ENCODE data around the gene PDLIM7. TPM values are rescaled to one million over a fixed set of nuclear protein-coding genes. Genes with fewer than 3 reads are reported as not detected.

The PDLIM7 gene
- total and polyA plus RNA-seq, 2 of the 8 experiments (the other 6 are each of a cell fraction or from before 2014, with no cell fraction given), result 67.3 to 94.2 TPM

DNA sequence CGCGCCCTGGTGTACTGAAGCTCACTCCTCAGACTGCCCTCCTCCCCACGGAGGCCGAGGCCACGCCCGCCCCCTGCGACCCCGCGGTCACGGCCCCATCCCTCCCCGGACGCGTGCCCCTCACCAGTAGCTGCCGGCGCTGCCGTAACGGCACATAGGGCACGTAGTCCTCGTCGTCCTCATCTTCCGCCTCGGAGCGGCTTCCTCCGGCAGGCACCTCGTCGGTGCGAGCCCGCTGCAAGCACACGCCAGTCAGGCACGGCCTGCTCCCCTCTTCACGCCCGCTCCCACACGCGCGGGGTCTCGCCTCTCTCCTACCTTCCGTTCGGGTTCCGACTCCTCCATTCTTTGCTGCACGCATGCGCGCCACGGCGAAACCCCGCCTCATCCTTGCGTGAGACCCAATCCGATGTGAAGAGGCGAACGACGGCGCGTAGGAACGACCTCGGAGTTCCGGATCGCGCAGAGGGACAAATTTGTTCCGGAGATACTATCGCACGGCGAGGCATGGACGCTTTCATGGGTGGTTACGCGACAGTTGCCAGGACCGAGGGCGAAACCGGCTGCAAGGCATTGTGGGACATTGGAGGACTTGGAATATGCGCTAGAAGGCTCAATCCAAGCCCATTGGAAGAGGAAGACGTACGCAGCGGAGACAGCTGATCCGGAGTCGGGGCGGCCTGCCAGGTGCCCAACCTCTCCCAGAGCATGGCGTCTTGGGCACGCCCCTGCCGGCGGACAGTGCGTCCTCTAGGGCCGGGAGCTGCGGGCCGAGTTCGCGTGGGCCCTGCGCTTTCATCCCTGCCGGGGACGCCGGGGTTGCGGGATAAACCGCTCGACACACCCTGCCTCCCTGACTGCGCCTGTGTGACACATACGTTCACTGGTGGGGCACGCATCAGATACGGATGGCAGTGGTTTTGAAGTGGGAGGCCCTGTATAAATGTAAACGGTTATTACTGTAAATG is 19.5 kb upstream of the PDLIM7 start, which contains the start of gene DDX41 (continued):
- peak; percentile 71 for TF ChIP-seq ASH2L (IDR thresholded peaks at IDR 0.05; ENCODE audit: low read length)
- peak; percentile 84; the same call in 1 of the 2 replicates for TF ChIP-seq TBP (IDR thresholded peaks at IDR 0.05; ENCODE audit: low read depth, low read length)
- no peak for TF ChIP-seq FOSL1 (IDR thresholded peaks at IDR 0.05; ENCODE audit: insufficient read depth, low read depth, low read length)
- TF ChIP-seq RFX5 (IDR thresholded peaks at IDR 0.05; ENCODE audit: borderline replicate concordance, low read depth, low read length), result peak; percentile 64; the same call in 1 of the 2 replicates
- TF ChIP-seq SP4 (IDR thresholded peaks at IDR 0.05; ENCODE audit: low read length), result peak; percentile 56; the same call in 1 of the 2 replicates
- no peak for TF ChIP-seq HDAC6 (IDR thresholded peaks at IDR 0.05; ENCODE audit: low read depth, low read length)
- TF ChIP-seq TEAD4 (IDR thresholded peaks at IDR 0.05; ENCODE audit: low read depth, low read length), result 0 out of 2 replicates have a peak, but pooled peaks have one; percentile 6
- no peak for TF ChIP-seq EGR1 (IDR thresholded peaks at IDR 0.05; ENCODE audit: borderline replicate concordance, low read depth, low read length)
- 0 out of 2 replicates have a peak, but pooled peaks have one; percentile 57 for TF ChIP-seq YY1 (IDR thresholded peaks at IDR 0.05; ENCODE audit: low read depth, low read length)
- TF ChIP-seq POLR2AphosphoS5 (IDR thresholded peaks at IDR 0.05; ENCODE audit: low read depth, low read length), result peak; percentile 62
- no peak for TF ChIP-seq SIX5 (IDR thresholded peaks at IDR 0.05; ENCODE audit: low read depth, low read length)
- 0 out of 2 replicates have a peak, but pooled peaks have one; percentile 43 for TF ChIP-seq GTF2F1 (IDR thresholded peaks at IDR 0.05; ENCODE audit: borderline replicate concordance, low read depth, low read length)
- TF ChIP-seq NRF1 (IDR thresholded peaks at IDR 0.05; ENCODE audit: low read depth, low read length), result peak; percentile 76
- TF ChIP-seq TAF1 (IDR thresholded peaks at IDR 0.05; ENCODE audit: low read depth, low read length), result peak; percentile 84
- TF ChIP-seq POLR2A (IDR thresholded peaks at IDR 0.05; ENCODE audit: control extremely low read depth in 1 of 2, low read depth in 2 of 2, low read length in 2 of 2), result peak in 1 of 2 experiments; percentile 25; a peak in 1 of 3 replicates
- TF ChIP-seq TCF12 (IDR thresholded peaks at IDR 0.05; ENCODE audit: low read depth, low read length), result no peak
- peak; percentile 54 for TF ChIP-seq RBBP5 (IDR thresholded peaks at IDR 0.05; ENCODE audit: borderline replicate concordance, low read depth, low read length)
- TF ChIP-seq CTBP2 (IDR thresholded peaks at IDR 0.05; ENCODE audit: borderline replicate concordance, insufficient read depth, insufficient read length, low read length), result no peak
- TF ChIP-seq JUND (IDR thresholded peaks at IDR 0.05; ENCODE audit: low read length), result 0 out of 2 replicates have a peak, but pooled peaks have one; percentile 30
- no peak for TF ChIP-seq SUZ12 (IDR thresholded peaks at IDR 0.05; ENCODE audit: low read length)
- peak; percentile 76 for TF ChIP-seq TAF7 (optimal IDR thresholded peaks at IDR 0.05; ENCODE audit: borderline replicate concordance, low read depth, low read length)
- no peak for TF ChIP-seq KDM1A (IDR thresholded peaks at IDR 0.05; ENCODE audit: borderline replicate concordance, low read length)
- TF ChIP-seq SP2 (IDR thresholded peaks at IDR 0.05; ENCODE audit: low read length), result no peak; the same call in 1 of the 2 replicates
- TF ChIP-seq CEBPB (IDR thresholded peaks at IDR 0.05; ENCODE audit: low read depth, low read length), result peak; percentile 24; the same call in 1 of the 2 replicates
- TF ChIP-seq SIN3A (conservative IDR thresholded peaks at IDR 0.05 in 1 of 2, IDR thresholded peaks at IDR 0.05 in 1 of 2; ENCODE audit: low read depth in 1 of 2, low read length in 2 of 2), result peak; percentile 95 to 99

All from H1 (cell line).